SH-SY5Y (cell line): Measurements from ENCODE around the gene MEGF9.

Experiments used
- GATA2 ChIP-seq: IDR thresholded peaks from 2 replicates; pipeline ENCODE4 v1.6.1; 2011; ENCODE audit warnings: mild to moderate bottlenecking, low read depth, low read length
- GATA3 ChIP-seq: IDR thresholded peaks from 2 replicates; pipeline ENCODE4 v1.6.1; 2011; ENCODE audit warnings: low read depth, mild to moderate bottlenecking, low read length, moderate library complexity

- TF ChIP-seq GATA3 (peak; percentile 97), GATA2 (peak; percentile 78)
Observed at GRCh38 chr9:120662513-120662912, 51.8 kb downstream of the MEGF9 start.
